AG08395 (cell line): ENCODE measurements around the gene TLL2.
A peak's percentile ranks its signal among the peaks of the same experiment; 100 is the strongest.

Experiments
- DNase-seq: peaks from one replicate; pipeline ENCODE4 v3.0.0; 2012; ENCODE audit warnings: mixed read lengths, low spot score

The TLL2 gene

DNA sequence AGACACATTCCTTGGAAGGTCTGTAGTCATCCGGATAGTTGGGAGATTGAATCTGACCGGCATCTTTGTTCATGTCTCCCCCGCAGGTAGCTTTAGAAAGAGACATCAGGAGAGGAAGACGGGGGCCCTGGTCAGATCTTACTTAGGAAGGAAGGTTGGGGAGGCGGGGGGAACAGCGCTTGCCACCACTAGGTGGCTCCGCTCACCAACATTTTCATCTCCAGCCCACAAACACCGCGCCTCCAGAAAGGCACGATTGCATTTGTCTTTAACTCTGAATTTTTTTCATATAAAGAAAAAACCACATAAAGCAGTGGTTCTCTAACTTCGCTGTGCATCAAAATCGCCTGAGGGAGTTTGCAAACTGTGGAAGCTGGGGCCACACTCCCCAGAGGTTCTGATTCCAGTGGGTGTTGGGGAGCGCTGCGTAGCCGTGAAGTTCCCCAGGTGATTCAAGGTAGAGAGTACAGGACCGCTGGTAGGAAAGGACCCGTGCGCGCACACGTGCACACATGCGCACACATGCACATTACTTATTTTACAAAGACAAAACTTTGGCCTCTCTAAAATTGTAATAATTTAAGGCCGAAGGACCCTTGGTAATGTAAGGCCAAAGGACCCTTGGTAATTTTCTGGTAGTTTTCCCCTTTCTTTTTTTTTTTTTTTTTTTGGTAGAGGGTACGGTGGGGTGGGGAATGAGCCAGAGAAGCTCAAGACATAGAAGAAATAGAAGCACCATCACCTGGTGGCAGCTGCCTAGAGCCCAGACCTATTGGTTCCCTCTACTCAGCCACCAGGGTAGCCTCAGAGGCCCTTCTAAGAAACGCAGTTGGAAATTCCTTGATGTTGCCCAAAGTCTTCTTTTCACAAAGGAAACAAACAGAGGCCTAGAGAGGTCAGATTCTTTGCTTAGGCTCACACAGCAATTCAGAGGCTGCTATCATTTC is 117.5 kb downstream of the TLL2 start:
- peak; percentile 90 for DNase-seq

DNA sequence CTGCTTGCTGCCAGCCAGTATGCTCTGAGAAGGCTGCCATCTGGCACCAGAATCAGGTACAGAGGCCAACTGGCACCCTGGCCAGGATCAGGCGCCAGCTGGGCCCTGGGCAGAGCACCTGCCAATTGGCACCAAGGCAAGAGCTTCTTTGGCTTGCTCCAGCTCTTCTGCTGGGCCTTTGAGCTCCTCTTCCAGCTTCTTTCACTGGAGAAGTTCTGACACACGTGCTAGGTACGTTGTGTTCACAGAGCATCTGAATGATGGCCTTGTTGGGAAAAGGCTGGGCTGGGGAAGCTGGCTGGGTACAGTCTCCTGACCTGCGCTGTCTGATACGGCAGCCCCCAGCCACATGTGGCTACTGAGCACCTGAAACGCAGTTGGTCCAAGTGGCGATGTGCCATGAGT is 123.3 kb downstream of the TLL2 start:
- no peak for DNase-seq

DNA sequence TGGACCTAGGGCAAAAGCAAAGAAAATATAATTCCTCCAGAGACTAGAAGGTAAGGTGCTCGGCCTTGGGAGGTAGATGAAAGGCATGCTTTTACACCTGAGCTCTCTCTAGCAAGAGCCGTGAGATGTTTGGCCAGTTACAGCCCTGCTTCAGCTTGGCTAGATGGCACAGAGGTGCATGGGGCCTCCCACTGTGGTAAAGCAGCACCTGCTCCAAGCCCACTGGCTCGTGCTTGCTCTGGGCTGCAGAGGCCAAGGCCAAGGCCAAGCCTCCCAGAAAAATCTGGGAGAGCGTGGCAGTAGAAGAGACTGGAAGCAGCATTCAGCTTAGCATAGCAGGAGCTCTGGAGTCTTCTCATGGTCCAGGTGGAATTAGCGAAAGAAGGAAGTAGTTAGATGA is 123.9 kb downstream of the TLL2 start:
- no peak for DNase-seq

DNA sequence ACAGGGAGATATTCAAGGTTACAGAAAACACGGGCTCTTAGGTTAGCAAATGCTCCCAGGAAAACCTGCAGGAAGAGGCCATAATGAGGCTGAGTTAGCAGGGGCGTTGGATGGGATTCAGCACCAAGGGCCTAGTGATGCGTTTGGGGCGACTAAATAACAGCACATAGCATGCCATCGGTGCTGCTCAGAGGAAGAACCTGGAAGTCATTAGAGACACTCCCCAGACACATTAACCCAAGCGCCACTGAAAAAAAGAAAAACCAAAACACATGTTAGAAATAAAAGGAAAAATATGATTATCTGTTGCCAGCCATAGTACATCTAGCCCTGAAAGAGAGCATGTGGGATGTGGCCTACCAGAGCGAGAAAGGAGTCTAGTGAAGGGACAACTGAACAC is 126.1 kb downstream of the TLL2 start:
- peak; percentile 76 for DNase-seq

DNA sequence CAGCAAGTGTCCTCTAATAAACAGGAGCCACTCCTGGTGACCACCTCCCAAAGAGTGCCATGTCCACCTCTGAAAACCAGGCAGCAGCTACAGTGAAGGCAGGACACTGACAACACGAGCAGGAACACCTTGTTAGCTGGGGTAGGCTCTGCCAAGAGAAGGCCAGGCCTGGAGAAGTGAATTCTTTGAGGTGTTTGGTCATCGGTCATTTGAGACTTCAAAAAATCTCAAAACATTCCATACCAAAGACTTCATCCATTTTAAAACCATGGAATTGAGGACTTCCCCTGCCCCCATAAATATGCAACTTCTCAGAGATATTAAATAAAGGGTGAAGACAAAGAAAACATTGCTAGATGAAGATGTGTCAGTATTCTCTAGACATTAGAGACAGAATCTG is 126.6 kb downstream of the TLL2 start:
- peak; percentile 62 for DNase-seq

DNA sequence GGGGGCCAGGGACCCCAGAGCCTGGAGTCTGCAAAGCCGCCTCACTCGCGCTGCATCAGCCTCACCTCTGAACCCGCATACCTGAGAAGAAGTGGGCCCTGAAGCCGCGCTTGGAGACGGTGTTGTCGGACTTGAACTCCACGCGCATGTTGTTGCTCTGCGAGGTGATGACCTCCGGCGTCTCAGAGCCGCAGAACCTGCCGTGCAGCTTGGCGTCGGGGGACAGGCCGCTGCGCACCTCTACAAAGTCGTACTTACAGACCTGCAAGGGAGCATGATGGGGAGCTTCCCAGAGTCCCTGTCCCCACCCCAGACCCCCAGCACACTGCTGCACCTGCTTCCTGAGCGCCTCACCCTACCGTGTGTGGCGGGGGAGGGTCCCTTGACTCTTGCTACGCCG is 129.2 kb downstream of the TLL2 start:
- no peak for DNase-seq

DNA sequence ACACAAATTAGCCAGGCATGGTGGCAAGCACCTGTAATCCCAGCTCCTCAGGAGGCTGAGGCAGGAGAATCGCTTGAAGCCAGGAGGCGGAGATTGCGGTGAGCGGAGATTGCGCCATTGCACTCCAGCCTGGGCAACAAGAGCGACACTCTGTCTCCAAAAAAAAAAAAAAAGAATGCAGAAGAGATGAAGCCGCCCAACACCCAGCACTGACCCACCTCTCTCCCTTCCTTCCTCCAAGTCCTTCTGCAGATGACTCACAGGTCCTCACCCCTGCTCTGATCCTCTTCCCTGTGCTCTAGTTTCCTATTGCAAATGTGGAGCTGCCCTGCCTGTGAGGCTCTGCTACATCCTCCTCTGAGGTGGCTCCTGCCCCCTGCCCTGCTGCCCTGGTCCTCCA is 132.9 kb downstream of the TLL2 start:
- DNase-seq, result peak; percentile 29

DNA sequence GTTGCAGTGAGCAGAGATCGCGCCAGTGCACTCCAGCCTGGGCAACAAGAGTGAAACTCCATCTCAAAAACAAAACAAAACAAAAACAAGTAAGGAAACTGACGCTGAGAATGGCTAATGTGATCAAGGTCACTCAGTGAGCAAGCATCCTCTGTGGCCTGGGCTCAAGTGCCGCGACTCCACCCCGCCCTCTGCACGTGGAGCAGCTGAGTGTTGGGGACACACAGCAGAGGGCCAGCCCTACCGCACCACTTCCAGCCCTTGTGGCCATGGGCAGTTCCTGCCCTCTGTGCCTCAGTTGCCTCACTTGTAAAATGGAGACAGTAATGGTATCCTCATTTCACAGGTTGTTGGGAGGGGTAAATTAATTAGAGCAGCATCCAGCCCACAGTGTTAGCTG is 134.0 kb downstream of the TLL2 start:
- DNase-seq, result no peak

DNA sequence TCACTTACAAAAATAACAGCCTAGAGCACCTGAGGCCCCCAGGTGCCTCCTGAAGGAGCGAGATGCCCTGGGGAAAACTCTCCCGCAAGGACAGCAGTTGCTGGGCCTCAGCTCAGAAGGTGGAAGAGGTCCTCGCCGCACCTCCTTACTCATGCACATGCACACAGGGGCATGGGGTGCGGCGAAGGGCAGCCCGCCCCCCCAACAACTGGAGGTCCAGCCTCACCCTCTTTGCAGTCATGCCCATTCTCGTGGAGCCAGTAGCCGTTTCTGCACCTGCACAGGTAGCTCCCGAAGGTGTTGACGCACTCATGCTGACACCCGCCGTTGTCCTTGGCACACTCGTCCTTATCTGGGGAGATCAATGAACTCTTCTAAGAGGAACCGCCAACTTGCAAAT is 135.0 kb downstream of the TLL2 start:
- no peak for DNase-seq

DNA sequence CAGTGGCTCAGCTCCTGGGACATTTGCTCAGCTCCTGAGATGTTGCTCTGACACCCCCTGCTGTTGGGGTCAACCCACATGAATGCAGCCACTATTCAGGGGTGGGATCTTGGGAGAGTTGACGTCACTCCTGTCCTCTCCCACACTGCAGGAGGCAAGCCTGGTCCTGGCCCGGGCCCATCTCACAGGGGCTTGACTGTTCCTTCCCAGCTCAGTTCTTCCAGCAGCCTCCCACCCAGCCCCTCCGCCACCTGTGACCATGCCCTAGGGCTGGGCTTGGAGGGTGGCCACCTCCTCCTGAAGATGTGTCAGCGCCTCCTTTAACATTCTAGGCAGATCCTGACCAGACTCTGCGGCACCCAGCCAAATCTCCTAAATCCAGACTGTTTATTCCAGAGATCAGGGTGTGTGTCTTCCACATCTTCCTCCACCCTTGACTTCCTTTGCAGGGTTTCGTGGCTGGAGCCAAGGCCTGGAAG is 135.9 kb downstream of the TLL2 start:
- DNase-seq, result peak; percentile 28

DNA sequence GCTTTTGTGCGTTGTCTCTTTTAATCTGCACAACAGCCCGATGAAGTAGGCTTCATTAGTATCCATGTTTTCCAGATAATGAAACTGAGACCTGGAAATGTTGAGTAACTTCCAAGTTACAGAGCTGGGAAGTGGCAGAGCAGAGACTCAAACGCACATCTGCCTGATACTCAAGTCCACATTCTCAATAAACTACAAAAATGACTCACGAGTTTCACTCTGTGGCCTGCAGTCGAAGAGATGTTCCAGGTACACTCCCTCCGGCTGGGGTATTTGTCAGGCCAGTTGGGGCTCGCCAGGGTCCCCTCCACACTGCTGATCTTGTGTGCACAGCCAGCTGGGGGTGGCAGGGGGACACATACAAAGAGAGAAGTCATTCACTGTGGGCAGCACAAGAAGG is 137.2 kb downstream of the TLL2 start:
- no peak for DNase-seq

DNA sequence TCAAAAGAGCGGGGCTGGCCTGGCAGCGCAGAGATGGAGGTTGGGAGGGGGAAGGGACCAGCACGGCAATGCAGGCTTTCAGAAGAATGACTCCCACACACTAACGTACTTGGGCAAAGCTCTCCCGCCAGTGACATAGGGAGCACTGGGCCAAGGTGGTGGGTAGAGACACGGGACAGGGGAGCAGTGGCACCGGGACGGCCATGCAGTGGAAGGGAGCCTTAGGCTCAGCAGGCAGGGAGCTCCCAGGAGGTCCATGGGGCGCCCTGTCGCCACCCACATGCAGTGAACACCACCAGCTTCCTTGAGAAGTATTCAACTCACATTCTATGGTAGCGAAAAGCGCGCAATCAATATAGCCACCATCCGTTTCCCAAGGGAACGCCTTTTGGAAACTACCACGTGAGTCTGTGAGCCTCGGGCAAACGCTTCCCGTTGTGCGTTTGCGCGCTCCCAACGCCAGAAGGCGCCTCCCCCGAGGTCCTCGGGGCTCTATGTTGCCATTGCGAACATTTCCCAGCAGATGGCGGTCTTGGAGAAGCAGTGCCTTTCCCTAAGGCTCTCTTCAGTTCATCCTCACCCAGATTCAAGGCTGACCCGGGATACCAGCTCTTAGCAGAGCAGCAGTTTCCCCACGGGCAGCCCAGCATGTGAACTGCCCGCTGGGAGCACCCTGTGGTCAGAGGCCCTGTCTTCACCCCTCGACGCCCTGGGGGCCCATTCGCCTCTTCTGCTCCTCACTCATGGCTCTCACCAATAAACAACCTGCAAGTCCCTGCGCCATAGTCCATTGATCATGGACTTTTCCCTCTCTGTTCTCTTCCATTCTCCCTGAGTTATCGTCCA is 138.5 kb downstream of the TLL2 start:
- DNase-seq, result peak; percentile 97

DNA sequence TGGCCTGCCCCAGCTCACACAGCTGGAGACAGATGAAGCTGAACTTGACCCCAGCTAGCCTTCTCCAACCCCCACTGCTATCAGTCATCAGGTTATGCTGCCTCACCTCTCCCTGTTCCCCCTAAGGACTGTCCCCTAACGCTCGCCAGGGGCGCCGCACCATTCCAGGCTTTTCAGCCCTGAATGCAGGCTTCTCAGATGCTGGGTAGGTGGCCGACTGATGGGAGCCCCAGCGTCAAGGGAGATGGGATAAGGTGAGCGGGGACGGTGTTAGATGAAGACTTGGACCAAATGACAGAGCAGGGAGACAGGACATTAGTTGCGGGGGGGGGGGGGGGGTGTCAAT is 139.1 kb downstream of the TLL2 start:
- DNase-seq, result no peak

DNA sequence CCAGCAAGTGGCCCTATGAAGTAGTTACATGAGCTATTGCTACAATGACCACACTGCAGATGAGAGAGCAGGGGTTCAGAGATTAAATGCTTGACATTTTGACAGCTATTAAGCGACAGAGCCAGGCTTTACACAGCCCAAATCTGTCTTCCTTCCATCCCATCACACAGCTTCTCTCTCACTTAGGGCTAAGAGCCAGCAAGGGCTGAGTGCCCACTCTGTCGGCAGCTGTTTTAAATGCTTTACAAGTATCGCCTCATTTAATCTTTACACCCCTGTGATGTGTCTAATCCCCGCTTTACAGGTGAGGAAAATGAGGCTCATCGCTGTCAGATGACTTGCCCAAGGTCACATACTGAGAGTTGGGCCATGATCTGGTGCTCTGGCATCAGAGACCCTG is 139.7 kb downstream of the TLL2 start:
- no peak for DNase-seq

DNA sequence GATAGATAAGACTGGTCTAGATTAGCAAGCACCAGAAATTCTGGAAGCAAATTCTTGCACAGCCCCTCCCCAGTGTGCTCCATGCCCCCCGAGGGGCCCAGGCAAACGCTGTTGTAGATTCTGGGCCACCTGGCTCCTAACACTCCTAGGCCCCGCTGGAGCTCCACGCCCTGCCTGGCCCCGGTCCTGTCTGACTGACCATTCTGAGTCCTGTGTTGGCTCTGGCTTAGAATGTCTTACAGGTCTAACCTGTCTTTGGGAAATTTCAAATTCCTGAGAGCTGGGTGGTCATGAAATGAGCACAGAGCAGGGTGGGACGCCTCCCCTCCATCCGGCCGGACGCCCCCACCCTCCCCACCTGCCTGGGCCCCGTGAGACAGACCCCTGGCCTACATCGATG is 142.4 kb downstream of the TLL2 start:
- DNase-seq, result no peak

DNA sequence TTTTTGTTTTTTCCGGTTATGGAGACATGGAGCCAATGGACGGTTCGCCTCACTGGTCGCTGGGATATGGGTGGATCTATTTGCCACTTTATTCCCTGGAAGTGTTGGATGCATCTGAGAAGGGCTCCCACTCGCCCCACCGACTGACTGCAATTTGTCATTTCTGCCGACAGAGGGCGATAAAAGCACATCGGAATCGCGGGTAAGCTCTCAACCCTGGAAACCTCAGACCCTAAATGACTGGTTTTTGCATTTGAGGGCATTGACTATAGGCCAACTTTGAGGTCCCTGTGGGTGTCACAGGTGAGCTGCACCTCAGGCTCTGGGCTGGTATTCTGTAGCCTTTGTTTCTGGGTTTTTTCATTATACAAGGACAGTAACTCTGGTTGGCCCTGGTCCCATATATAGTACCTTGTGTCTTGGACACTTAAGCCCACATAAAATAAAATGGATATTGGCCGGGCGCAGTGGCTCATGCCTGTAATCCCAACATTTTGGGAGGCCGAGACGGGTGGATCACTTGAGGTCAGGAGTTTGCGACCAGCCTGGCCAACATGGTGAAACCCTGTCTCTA is 143.1 kb downstream of the TLL2 start:
- DNase-seq, result peak; percentile 78

DNA sequence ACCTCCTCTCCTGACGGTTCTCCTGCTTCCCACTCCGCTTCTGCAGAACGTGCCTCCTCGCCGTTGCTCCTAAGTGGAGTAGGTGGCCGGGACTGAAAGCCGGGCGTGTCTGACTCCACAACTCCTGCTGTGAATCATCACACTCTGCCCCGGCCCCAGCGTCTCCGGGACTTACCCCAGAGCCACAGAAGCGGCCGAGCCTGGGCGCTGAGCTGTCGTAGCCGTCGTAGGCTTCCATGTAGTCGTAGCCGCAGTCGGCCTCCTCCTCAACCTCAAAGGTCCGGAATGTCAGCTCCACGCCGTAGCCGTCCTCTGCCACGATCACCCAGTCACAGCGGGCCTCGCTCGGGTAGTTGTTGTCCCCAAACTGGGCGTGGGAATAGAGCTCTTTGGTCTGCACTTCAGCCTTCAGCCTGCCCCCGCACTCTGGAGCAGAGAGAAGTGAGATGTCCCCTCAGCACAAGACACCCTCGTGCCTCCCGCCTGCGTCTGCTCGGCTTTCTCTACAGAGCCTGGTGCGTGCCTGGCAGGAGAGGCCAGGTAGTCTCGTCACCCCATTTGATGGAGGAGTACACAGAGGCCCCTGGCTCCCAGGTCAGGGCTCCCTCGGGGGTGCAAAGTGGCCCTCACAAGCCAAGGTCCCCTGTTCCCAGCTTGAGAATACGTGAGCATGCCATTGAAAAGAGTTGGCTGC is 143.7 kb downstream of the TLL2 start:
- DNase-seq, result no peak

DNA sequence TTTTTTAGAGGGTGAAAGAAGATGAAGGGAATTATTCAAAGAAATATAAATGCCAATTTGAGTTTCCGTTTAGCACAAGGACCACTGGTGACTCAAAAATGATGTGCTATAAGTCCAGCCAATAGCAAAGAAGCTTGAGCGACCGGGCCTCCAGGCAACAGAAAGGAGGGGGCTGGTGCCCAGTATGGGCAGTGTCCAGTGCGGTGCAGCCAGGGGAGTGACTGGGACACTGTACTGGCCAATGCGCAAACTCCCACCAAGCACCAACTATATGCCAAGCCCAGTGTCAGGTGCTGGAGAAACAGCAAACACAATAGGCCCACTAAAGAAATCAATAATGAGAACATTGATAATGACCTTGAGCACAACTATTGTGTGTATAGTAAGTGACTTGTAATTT is 144.8 kb downstream of the TLL2 start:
- DNase-seq, result no peak

DNA sequence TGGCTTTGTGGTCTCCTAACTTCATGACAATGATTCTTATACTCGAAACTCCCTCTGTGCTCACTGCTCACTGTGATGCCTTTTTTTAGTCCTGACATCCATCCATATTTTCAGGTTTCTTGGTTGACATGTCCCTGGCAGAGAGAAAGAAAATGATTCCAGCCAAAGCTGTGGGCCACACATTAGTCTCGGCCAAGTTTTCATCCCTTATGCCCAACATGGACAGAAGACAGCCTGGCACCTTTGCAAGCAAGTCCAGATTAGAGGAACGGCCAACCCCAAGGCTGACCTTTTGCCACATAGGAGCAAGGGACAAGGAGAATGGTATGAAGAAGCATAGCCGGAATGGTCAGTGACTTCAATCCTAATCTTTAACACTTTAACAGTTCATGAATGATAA is 146.3 kb downstream of the TLL2 start:
- DNase-seq, result no peak

DNA sequence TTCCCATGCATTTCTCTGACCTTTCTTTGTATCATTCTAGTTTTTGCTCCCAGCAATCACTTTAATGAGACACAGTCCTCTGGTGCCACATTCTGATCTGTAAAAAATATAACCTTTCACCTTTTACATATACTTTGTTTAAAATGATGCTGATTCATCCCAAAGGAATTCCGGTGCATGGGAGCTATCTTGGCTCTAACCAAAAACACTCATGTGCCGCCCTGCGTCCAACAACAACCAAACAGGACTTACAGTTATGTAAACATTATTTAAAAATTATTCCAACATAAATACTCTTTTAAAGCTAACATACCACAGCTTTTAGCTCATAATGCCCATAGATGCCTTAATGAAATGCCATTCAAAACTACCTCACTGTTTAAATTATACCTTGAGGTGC is 147.2 kb downstream of the TLL2 start:
- no peak for DNase-seq

DNA sequence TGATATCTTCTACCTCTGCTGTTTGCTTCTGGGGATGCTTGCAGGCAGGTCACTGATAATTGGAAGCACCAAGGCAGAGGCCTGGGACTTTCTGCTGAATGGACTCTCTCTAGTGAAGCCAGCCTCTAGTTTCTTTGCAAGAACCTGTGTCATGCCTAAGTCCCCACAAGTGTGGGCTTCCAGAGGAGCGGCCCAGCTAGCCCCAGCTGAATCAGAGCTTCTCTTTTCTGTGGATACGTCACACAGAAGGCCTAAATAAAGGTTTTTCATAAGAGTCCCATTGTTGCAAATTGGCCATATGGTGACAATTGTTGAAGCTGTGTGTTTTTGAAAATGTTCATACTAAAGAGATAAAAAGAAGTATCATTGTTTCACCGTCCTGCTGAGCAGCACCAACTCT is 148.2 kb downstream of the TLL2 start:
- DNase-seq, result no peak

DNA sequence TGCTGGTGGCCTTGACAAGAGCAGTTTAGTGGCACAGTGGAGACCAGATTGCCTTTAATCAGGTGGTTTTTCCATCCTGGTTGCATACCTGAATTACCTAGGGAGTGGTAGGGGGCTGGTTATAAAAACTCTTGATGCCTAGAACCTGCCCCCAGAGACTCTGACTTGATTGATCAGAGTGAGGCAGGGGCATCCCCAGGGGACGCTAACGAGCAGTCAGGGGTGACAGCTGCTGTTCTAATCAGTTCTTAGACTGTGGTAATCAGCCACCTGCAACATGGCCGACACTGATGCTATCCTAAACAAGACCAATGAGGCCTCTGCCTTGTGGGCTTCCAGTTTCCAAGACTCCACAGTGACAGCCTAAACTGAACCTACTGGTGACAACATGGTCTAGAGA is 153.0 kb downstream of the TLL2 start:
- no peak for DNase-seq
